DND-41 (cell line): Measurements from ENCODE around the gene ZNF329.
A peak's percentile ranks its signal among the peaks of the same experiment; 100 is the strongest.

Experiments
- ATAC-seq: fragments of 200-7000 bp; cut with Tn5 transposase; 3 replicates; pipeline ENCODE4 v1.9.1; 2021; ENCODE audit warnings: low read depth; ENCODE audit not compliant: insufficient read depth
- DNase-seq: peaks from one replicate; pipeline ENCODE4 v3.0.0-alpha.2; 2020
- H2AFZ ChIP-seq: 2 replicates; pipeline ENCODE4 v1.6.0; 2012; ENCODE audit warnings: low read depth, low read length
- H3K27ac ChIP-seq: 2 replicates; pipeline ENCODE4 v1.5.1; 2012; ENCODE audit warnings: low read length, inconsistent platforms
- H3K27me3 ChIP-seq: fragments of 200-600 bp; sonication (generic); 2 replicates; pipeline ENCODE4 v1.6.0; 2012; ENCODE audit warnings: low read length, mild to moderate bottlenecking, inconsistent platforms; ENCODE audit not compliant: insufficient read depth, poor library complexity
- H3K36me3 ChIP-seq: 2 replicates; pipeline ENCODE4 v1.5.1; 2012; ENCODE audit warnings: low read length, inconsistent platforms; ENCODE audit not compliant: insufficient read depth
- H3K4me1 ChIP-seq: 2 replicates; pipeline ENCODE4 v1.5.1; 2012; ENCODE audit warnings: mild to moderate bottlenecking, low read length; ENCODE audit not compliant: insufficient read depth
- H3K4me2 ChIP-seq: 2 replicates; pipeline ENCODE4 v1.6.0; 2012; ENCODE audit warnings: mild to moderate bottlenecking, moderate library complexity, low read length, inconsistent platforms; ENCODE audit not compliant: insufficient read depth
- H3K4me3 ChIP-seq, 2 experiments: fragments of 200-600 bp in 1 of 2; shearing (Covaris generic) in 1 of 2; 2 replicates each; pipeline ENCODE4 v1.5.1; 2012 to 2016; ENCODE audit warnings: inconsistent platforms in 2 of 2, low read length in 2 of 2, mild to moderate bottlenecking in 2 of 2, low read depth in 1 of 2, moderate library complexity in 1 of 2
- H3K79me2 ChIP-seq: 2 replicates; pipeline ENCODE4 v1.6.0; 2012; ENCODE audit warnings: low read length, inconsistent platforms; ENCODE audit not compliant: insufficient read depth
- H3K9ac ChIP-seq: 2 replicates; pipeline ENCODE4 v1.6.0; 2012; ENCODE audit warnings: low read depth, mild to moderate bottlenecking, inconsistent platforms, low read length, moderate library complexity
- H3K9me3 ChIP-seq: 2 replicates; pipeline ENCODE4 v1.5.1; 2012; ENCODE audit warnings: low read length, moderate library complexity, mild to moderate bottlenecking, inconsistent platforms; ENCODE audit not compliant: insufficient read depth, severe bottlenecking
- H4K20me1 ChIP-seq: 2 replicates; pipeline ENCODE4 v1.6.0; 2012; ENCODE audit warnings: low read length; ENCODE audit not compliant: insufficient read depth
- CTCF ChIP-seq: IDR thresholded peaks from 2 replicates; pipeline ENCODE4 v1.5.1; 2012; ENCODE audit warnings: borderline replicate concordance, low read length, moderate library complexity, mild to moderate bottlenecking; ENCODE audit not compliant: poor library complexity, severe bottlenecking; ENCODE audit errors: extremely low read depth
- EZH2 ChIP-seq: IDR thresholded peaks from 3 replicates; pipeline ENCODE4 v1.6.1; 2012; ENCODE audit warnings: borderline replicate concordance, low read depth, mild to moderate bottlenecking, moderate library complexity, low read length, inconsistent platforms; ENCODE audit not compliant: severe bottlenecking

The ZNF329 gene

GRCh38 chr19:58096884-58097283 is 53.7 kb downstream of the ZNF329 start:
- peak overlapping the region in 1 of 2 experiments; percentile 100; a peak in 2 of 4 replicates for H3K4me3 ChIP-seq
- no peak for TF ChIP-seq CTCF
- no peak for TF ChIP-seq EZH2
- peaks cover 6% of the 10 kb centered on the region for H3K9me3 ChIP-seq
- peaks cover 12% of the 10 kb centered on the region for H3K36me3 ChIP-seq
- H3K27ac ChIP-seq, result 0 out of 2 replicates have a peak overlapping the region, but pooled peaks have one; percentile 29
- no peak overlapping the region for H2AFZ ChIP-seq
- H3K4me2 ChIP-seq, result peak overlapping the region; percentile 74
- peaks cover 30% of the 10 kb centered on the region for H3K79me2 ChIP-seq
- peaks cover 21% of the 10 kb centered on the region for H3K4me1 ChIP-seq
- H4K20me1 ChIP-seq, result no peaks in the 10 kb centered on the region
- H3K27me3 ChIP-seq, result no peaks in the 10 kb centered on the region
- peak overlapping the region; percentile 99 for H3K9ac ChIP-seq
- DNase-seq, result no peak
- no peak for ATAC-seq

GRCh38 chr19:58095328-58095727 is 55.3 kb downstream of the ZNF329 start:
- Histone ChIP-seq H3K27ac (no peak overlapping the region), H3K36me3 (peaks cover 16% of the 10 kb centered on the region), H3K79me2 (peaks cover 30% of the 10 kb centered on the region), H3K27me3 (no peaks in the 10 kb centered on the region), H3K9me3 (peaks cover 4% of the 10 kb centered on the region), H3K9ac (no peak overlapping the region), H3K4me1 (peaks cover 21% of the 10 kb centered on the region), H2AFZ (no peak overlapping the region), H4K20me1 (no peaks in the 10 kb centered on the region), H3K4me3 (no peak overlapping the region), H3K4me2 (no peak overlapping the region)
- DNase-seq (no peak), ATAC-seq (no peak)
- TF ChIP-seq CTCF (no peak), EZH2 (no peak)

GRCh38 chr19:58093071-58093470 is 57.5 kb downstream of the ZNF329 start:
- Histone ChIP-seq H3K36me3 (peaks cover 32% of the 10 kb centered on the region), H2AFZ (no peak overlapping the region), H3K4me3 (no peak overlapping the region), H3K27me3 (no peaks in the 10 kb centered on the region), H3K4me2 (no peak overlapping the region), H3K9me3 (peaks cover 12% of the 10 kb centered on the region), H3K79me2 (peaks cover 30% of the 10 kb centered on the region), H3K9ac (no peak overlapping the region), H3K4me1 (peaks cover 14% of the 10 kb centered on the region), H4K20me1 (no peaks in the 10 kb centered on the region), H3K27ac (no peak overlapping the region)
- ATAC-seq, result no peak
- DNase-seq, result no peak
- TF ChIP-seq EZH2, result no peak
- no peak for TF ChIP-seq CTCF
